ENCODE measurements around the gene TMEM132A. TPM values are rescaled to one million over a fixed set of nuclear protein-coding genes. Genes with fewer than 3 reads are reported as not detected.
A peak's percentile ranks its signal among the peaks of the same experiment; 100 is the strongest.

Gene TMEM132A
- total and polyA plus RNA-seq, 9 of the 15 experiments (the other 6 are each of a cell fraction or from before 2014, with no cell fraction given) = 0.04 to 1.1 (median 0.18) TPM; not detected in 4

DNA sequence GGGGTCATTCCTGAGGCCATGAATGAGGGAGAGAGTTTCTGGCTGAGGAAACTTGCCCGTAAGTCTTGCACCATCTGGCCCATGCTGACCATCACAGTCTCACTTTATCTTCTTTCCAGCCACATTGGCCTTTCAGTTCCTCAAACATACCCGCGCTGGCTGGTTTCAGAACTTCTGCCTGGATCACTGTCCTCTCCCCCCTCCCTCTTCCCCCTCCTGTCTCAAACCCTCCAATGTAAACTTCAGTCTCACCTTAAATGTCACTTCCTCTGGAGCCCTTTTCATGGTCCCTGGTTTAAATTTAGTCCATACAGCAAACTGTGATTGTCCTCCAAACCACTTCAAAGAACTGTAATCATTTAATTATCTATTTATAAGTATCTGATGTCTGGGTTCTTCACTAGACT is 14.0 kb upstream of the TMEM132A start:
- Histone ChIP-seq H3K4me1 (replicated peaks in 1 of 2; ENCODE audit: control insufficient read depth in 2 of 2, insufficient read depth in 2 of 2, low read length in 2 of 2) (peaks cover 8 to 25% of the 10 kb centered on the region in 2 experiments; a peak in 4 of 5 replicates), H2AFZ (ENCODE audit: low read depth, low read length) (no peak overlapping the region), H3K79me2 (ENCODE audit: control insufficient read depth, insufficient read depth, low read length) (peaks cover 26% of the 10 kb centered on the region), H3K27ac (ENCODE audit: extremely low read depth, low read depth, low read length) (no peak overlapping the region), H3K9me3 (replicated peaks; ENCODE audit: control insufficient read depth, insufficient read depth, low read depth, low read length) (peaks cover 8% of the 10 kb centered on the region), H3K4me3 (no peak overlapping the region), H4K20me1 (replicated peaks; ENCODE audit: control insufficient read depth, insufficient read depth, low read length) (peaks cover 7% of the 10 kb centered on the region; the same call in 1 of the 2 replicates), H3K36me3 (ENCODE audit: control insufficient read depth, insufficient read depth, low read length) (peaks cover under 1% of the 10 kb centered on the region; the same call in 1 of the 3 replicates), H3K27me3 (ENCODE audit: control insufficient read depth in 2 of 2, insufficient read depth in 2 of 2, low read length in 2 of 2) (no peaks in the 10 kb centered on the region), H3K9me1 (ENCODE audit: control insufficient read depth, insufficient read depth, low read length) (no peaks in the 10 kb centered on the region), H3K4me2 (ENCODE audit: insufficient read depth, low read length) (no peak overlapping the region), H3K9ac (ENCODE audit: insufficient read depth in 1 of 2, low read depth in 2 of 2, low read length in 2 of 2) (no peak overlapping the region)
- FAIRE-seq = no peak
- CTCF ChIA-PET (ENCODE audit: low intra/inter-chr PET ratio) = no interaction called here
- BruUV-seq (replicated peaks) = no TSS peak
- DNase-seq (ENCODE audit: extremely low read depth in 1 of 4, low spot score in 3 of 4) = no peak
- peak; percentile 39; the same call in 1 of the 2 replicates for TF ChIP-seq SPI1 (IDR thresholded peaks at IDR 0.05; ENCODE audit: borderline replicate concordance, low read depth, low read length)
- TF ChIP-seq ETV1 (tag; conservative IDR thresholded peaks at IDR 0.05; ENCODE audit: low read depth) = no peak
- no peak for ATAC-seq
- POLR2A ChIA-PET = no interaction called here
- in situ Hi-C loops (cut with MboI) (no loop called here), intact Hi-C loops (cut with micrococcal nuclease) (no loop called here)
- 29% methylated on average over 3 of the region's 3 CpGs for WGBS (ENCODE audit: insufficient coverage, low coverage, missing lambda C conversion rate)

DNA sequence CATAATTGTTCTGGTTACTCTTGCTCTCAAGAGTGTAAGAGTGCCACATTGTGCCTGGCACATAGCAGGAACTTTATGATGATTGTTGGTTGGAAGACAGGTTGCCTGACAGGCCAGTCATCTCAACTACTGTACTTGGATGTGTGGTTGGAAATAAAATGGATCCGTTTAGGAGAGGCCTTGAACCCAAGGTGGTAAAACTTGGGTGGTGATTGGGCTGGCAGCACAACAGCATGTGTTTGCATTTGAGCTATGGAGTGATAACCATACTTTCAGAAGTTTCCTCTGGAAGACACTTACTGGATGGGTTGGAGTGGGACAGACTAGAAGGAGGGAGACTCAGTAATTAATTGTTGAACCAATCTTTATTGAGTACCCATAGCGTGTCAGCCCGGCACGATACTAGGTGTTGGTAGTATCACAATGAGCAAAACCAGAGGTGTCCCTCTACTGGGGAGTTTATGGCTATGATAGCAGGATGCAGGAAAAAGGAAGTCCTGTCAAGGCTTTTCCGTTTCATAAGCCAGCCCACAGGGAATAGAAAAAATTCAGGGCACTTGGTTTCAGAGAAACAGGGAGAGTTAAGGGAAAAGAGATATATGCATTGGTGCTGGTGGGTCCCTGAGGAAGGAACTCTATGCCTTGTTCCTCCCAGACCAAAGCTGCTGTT is 13.4 kb upstream of the TMEM132A start:
- 33% methylated on average over 5 of the region's 5 CpGs for WGBS (ENCODE audit: insufficient coverage, low coverage, missing lambda C conversion rate)
- FAIRE-seq = no peak
- no peak overlapping the region for H3K4me2 ChIP-seq (ENCODE audit: insufficient read depth, low read length)
- DNase-seq (ENCODE audit: extremely low read depth in 1 of 4, low spot score in 3 of 4) = no peak
- peaks cover 3% of the 10 kb centered on the region for H3K36me3 ChIP-seq (ENCODE audit: control insufficient read depth, insufficient read depth, low read length)
- BruUV-seq (replicated peaks) = no TSS peak
- no peak overlapping the region for H3K27ac ChIP-seq (ENCODE audit: extremely low read depth, low read depth, low read length)
- H3K9me3 ChIP-seq (replicated peaks; ENCODE audit: control insufficient read depth, insufficient read depth, low read depth, low read length) = peaks cover 8% of the 10 kb centered on the region
- no peak overlapping the region for H3K4me3 ChIP-seq
- CTCF ChIA-PET (ENCODE audit: low intra/inter-chr PET ratio) = no interaction called here
- ATAC-seq = no peak
- H3K79me2 ChIP-seq (ENCODE audit: control insufficient read depth, insufficient read depth, low read length) = peaks cover 26% of the 10 kb centered on the region
- intact Hi-C loops (cut with micrococcal nuclease) = no loop called here
- in situ Hi-C loops (cut with MboI) = no loop called here
- H2AFZ ChIP-seq (ENCODE audit: low read depth, low read length) = peak overlapping the region; percentile 20
- H3K9me1 ChIP-seq (ENCODE audit: control insufficient read depth, insufficient read depth, low read length) = no peaks in the 10 kb centered on the region
- H3K27me3 ChIP-seq (ENCODE audit: control insufficient read depth in 2 of 2, insufficient read depth in 2 of 2, low read length in 2 of 2) = no peaks in the 10 kb centered on the region
- POLR2A ChIA-PET = no interaction called here
- H3K9ac ChIP-seq (ENCODE audit: insufficient read depth in 1 of 2, low read depth in 2 of 2, low read length in 2 of 2) = no peak overlapping the region
- H3K4me1 ChIP-seq (replicated peaks in 1 of 2; ENCODE audit: control insufficient read depth in 2 of 2, insufficient read depth in 2 of 2, low read length in 2 of 2) = peaks cover 9 to 29% of the 10 kb centered on the region in 2 experiments; a peak in 4 of 5 replicates
- peaks cover 1% of the 10 kb centered on the region; the same call in 1 of the 2 replicates for H4K20me1 ChIP-seq (replicated peaks; ENCODE audit: control insufficient read depth, insufficient read depth, low read length)
- 0 out of 2 replicates have a peak, but pooled peaks have one; percentile 36 for TF ChIP-seq GABPA (tag; conservative IDR thresholded peaks at IDR 0.05; ENCODE audit: low read depth)
- TF ChIP-seq, protein P1, sequence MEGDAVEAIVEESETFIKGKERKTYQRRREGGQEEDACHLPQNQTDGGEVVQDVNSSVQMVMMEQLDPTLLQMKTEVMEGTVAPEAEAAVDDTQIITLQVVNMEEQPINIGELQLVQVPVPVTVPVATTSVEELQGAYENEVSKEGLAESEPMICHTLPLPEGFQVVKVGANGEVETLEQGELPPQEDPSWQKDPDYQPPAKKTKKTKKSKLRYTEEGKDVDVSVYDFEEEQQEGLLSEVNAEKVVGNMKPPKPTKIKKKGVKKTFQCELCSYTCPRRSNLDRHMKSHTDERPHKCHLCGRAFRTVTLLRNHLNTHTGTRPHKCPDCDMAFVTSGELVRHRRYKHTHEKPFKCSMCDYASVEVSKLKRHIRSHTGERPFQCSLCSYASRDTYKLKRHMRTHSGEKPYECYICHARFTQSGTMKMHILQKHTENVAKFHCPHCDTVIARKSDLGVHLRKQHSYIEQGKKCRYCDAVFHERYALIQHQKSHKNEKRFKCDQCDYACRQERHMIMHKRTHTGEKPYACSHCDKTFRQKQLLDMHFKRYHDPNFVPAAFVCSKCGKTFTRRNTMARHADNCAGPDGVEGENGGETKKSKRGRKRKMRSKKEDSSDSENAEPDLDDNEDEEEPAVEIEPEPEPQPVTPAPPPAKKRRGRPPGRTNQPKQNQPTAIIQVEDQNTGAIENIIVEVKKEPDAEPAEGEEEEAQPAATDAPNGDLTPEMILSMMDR (IDR thresholded peaks at IDR 0.05 in 2 of 3, conservative IDR thresholded peaks at IDR 0.05 in 1 of 3; ENCODE audit: insufficient read depth in 2 of 3, low read depth in 1 of 3, low read length in 3 of 3) = peak in 1 of 3 experiments; percentile 23; a peak in 1 of 6 replicates
- TF ChIP-seq ZNF644 (tag; IDR thresholded peaks at IDR 0.05; ENCODE audit: low read depth) = peak; percentile 49; the same call in 1 of the 2 replicates
